ENCODE measurements around the gene KIF26B.

The KIF26B gene

DNA sequence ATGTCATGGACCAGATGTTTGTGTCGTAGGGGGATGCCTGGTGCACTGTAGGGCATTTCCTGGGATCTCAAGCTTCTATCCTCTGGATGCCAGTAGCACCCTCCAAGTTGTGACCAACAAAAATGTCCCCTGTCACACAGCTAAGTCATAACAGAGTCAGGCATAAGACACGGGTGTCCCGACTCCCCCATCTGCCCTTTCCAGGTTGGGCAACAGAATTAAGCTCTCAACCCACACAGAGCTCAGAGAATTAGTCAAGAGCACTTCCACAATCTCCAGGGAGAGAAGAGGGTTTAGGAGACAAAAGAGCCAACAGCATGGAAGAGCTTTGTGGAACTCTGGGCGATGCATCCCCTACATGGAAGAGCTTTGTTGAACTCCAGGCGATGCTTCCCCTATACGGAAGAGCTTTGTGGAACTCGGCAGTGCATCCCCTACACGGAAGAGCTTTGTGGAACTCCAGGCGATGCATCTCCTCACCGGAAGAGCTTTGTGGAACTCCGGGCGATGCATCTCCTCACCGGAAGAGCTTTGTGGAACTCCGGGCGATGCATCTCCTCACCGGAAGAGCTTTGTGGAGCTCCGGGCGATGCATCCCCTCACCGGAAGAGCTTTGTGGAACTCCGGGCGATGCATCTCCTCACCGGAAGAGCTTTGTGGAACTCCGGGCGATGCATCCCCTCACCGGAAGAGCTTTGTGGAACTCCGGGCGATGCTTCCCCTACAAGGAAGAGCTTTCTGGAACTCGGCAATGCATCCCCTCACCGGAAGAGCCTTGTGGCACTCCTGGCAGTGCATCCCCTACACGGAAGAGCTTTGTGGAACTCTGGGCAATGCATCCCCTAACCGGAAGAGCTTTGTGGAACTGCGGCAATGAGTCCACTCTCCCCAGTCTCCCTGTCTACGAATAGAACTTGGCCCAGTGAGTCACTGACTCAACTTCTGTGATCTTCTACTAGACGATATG is 422.7 kb downstream of the KIF26B start:
- in situ Hi-C loops (cut with MboI; ENCODE audit: low sequenced_read_pairs): no loop called here

DNA sequence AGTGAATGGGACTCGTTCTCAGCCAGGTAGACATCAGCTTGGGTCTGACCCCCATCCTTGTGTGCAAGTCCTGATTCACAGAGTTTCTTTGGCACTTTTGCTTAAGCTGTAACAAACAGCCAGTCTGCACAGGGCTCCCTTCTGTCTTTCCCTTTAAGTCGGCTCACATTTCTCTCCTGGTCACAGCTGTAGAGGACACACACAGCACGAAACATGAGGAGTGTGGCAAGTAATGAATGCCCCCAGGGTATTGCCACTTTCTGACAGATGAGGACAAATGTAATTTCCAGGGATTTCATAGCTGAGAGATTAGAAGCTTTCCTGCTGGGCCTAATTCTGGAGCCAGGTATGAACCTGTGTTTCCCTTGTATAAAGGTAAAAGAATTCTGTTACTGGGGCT is 423.5 kb downstream of the KIF26B start:
- in situ Hi-C loops (cut with MboI; ENCODE audit: low sequenced_read_pairs): no loop called here

DNA sequence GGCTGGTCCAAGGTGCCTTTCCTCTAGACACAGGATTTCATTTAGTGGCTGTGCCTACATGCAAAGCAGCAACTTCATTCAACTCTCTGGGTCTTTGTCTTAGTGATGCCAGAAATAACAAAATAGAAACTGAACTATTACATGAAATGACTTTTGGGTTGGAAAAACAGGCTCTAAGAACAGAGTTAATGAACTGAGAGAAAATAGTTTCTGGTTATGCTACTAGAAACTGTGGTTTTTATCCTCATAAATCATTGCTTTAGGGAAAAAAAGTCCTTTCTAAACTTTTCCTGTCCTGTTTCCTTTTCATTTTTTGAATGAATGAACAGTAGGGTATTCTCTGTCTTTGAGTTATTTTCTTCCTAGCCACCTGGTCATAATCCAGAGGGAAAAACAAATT is 424.0 kb downstream of the KIF26B start:
- in situ Hi-C loops (cut with MboI; ENCODE audit: low sequenced_read_pairs): no loop called here

DNA sequence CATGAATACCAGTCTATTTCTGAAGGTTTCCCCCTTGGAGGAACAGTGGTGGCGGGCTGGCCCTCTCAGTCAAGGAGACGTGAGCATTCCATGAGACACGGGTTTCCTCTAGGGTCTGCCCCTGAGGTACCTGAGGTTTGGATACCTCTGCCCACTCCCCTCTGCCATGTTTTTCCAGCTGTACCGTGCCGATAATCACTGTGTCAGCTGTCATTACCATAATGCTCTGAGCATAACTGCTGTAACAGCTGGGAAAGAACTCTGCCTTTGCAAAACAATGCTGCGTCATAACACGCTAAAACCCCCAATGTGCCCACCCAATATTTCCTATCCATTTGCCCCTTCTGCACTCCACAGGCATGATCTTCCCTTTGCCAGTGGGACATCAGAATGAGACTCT is 425.1 kb downstream of the KIF26B start:
- in situ Hi-C loops (cut with MboI; ENCODE audit: low sequenced_read_pairs): no loop called here

DNA sequence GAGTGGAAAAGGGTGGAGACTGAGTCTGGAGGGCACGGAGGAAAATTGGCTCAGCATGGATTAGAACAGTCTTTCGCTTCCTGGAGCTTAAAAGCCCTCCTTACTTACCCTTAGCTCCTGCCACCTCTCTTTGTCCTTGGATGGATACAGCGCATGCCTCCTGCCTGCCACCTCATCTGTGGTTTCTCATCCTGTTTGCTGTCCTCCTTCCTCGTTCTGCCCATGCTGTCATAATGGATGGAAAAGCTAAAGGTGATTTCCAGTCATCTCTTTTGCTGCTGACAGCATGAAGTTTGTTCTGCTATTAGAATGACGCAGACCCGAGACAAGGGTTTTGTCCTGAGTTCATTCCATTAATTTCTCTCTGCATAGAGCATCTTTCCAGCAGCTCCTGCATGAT is 425.9 kb downstream of the KIF26B start:
- in situ Hi-C loops (cut with MboI; ENCODE audit: low sequenced_read_pairs): no loop called here

DNA sequence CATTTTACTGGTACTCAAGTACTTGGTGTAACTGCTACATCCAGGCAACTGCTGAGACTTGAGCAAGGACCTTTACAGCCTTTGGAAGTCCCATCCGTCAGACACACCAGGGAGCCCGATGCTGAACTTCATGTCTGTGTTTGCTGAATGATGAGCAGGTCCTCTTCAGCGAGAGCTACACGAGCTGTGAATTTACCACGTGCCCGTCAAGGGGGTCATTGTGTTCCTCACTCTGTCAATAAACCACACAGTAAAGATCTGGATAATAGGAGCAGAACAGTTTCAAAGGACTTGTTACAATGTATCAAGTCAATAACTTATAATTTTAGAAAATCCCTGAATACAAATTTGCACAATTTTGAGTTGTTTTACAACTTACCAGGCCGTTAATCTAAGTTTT is 427.2 kb downstream of the KIF26B start:
- in situ Hi-C loops (cut with MboI; ENCODE audit: low sequenced_read_pairs): no loop called here

DNA sequence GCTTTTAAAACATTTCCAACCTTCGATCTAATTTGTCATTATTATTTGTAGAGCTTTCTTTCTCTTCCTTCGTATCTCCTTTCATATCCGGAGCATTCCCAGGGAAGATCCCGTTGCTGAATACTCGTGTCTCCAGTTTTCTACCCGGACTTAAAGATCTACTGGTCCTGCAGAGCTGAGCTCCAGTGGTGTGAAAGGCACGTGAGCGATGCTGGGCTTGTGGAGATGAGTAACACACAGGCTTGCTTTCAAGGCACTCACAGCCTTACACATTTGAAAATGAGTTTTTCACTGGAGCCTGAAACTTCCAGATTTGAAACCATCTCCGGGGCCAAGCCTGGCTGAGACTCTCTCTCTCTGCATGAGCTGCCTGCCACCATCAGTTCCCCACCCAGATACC is 428.3 kb downstream of the KIF26B start:
- in situ Hi-C loops (cut with MboI; ENCODE audit: low sequenced_read_pairs): no loop called here

DNA sequence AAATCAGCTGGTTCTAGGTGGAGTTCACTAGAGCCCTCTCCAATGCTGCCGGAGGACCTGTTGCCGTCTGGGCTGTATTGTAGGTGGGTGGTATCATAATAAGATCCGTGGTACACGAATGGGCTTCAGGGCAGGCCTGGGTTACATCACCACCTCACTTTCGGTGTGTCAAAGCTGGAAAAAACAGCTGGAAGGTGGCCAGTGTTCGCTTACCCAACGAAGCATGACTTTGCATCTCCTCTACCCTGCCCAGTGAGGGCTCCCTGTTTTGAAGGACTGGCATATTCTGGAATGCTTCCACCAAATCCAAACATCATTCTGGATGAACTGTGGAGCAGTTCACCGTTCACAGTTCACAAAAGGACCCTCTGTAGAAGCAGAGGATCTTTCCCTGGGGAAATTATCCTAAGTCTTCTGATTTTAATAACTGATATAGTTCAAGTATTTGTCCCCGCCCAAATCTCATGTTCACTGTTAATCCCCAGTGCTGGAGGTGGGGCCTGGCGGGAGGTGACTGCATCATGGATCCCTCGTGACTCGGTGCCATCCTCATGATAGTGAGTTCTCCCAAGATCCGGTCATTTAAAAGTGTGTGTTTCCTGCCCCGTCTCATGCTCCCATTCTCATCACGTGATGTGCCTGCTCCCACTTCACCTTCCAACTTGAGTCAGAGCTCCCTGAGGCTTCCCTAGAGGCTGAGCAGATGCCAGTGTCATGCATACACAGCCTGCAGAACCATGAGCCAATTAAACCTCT is 429.0 kb downstream of the KIF26B start:
- in situ Hi-C loops (cut with MboI; ENCODE audit: low sequenced_read_pairs): no loop called here

DNA sequence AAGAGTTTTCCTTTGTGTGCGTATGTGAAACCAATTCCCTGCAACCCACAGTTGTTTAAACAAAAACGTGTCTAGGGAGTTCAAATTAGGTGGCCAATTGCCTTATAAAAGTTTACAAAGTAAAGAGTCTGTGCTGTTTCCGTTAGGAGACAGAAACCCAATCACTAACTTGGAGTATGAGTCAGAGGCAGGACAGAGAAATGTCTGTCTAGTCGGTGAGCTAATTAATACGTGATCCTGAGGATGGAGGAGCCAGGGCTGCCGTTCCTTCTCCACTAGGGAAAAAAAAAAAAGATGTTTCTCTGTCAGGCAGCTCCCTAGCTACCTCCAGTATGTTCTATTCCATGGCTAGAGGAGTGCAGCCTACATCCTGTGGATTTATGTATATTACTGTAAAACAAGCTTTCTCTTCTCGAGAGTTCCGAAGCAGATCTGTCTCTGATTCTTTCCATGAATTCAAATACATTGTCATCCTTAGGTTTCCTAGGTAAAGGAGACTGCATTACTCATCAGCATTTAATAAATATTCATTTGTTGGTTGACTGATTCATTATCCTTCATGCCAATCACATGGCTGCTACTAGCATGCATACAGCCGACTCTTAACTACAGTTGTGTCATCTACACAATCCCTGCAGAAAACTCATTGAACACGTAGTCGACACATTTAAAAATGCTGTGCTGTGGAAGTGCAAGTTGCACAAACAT is 430.6 kb downstream of the KIF26B start:
- in situ Hi-C loops (cut with MboI; ENCODE audit: low sequenced_read_pairs): no loop called here

DNA sequence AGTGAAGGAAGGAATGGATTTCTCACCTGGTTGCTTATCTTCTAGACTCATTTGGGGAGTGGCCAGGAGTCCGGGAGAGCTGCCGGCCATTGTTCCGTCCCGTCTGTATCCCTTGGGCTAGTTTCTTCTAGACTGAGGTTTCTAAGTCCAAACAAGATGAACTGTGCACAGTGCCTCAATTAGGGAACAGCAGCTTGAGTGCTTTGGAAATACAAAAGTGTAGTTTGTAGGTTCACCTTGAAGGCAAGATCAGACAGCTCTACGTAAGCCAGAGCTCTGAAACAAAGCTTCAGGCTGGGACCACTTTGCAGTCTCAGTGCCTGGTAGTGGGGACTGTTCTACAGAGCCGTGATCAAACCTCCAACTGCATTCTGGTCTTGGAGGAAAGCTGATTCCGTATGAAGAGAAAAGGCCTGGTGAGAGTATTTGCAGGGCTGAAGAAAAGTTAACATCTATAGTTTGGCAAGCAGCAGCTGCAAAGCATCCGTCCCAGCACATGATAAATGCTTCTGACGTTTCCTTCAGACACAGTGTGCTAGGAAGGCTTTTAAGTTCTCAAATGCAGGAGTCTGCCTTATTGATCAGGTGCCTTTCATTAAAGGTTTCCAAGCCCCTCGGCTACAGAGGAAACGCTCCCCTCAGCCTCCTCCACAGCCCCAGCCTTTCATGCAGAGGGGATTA is 432.8 kb downstream of the KIF26B start:
- in situ Hi-C loops (cut with MboI; ENCODE audit: low sequenced_read_pairs): no loop called here

DNA sequence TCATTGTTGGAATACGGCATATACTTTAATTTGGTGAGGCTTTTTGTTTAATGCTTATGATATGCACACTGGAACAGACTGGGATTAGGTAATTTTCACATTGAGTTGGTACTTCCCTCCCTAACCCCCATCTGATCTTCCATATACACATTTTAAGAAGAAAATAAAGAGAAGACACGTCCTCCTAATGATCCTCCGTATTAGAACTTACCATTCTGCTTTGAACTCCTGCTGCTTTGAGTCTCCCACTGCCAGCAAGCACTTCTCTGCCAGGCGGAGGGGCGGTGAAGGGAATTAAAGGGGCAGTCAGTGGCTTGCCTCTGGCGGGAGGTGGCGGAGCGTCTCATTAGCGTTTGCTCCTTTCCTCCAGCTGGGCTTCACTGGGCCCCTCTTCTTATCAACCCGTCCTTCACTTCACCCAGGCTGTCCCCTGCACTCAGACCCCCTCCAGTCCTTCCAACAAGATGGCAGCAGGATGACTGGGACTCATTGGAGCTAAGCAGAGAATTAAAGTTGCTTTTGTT is 433.4 kb downstream of the KIF26B start:
- in situ Hi-C loops (cut with MboI; ENCODE audit: low sequenced_read_pairs): no loop called here

DNA sequence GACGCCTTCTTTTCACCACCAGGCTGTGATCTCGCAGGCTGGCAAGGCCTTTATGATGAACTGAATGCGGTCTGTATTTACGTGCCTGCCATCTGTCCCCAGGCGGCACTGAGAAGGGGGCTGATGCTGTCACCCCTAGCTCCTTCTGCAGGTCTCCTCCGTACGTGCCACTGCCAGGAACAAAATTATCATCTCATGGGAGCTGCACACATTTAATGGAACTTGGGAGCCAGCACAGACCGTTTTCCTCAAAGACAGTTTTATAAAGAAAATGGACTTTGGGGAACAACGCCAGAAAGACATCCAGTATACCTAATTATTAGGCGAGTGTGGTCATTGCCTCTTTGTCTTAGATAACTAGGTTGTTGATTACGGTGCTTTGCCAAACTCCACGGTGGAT is 434.5 kb downstream of the KIF26B start:
- in situ Hi-C loops (cut with MboI; ENCODE audit: low sequenced_read_pairs): no loop called here

DNA sequence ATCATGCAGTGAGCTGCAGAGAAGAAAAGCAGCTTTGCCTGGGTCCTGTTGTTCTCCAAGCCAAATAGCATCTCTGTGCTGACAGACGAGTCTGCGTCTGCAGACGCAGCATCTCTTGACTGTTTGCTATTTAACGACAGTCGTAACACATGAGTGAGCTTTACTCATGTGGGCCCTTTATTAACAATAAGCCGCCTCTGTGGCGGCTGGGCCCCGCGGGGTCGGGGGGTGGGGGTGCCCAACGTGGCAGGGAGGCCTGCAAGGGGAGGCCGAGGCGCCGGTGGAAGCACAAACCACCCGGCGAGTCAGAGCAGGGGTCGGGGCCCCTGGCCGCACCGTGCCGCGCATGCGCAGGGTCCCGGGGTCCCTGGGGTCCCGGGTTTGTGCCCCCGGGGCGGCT is 435.1 kb downstream of the KIF26B start:
- in situ Hi-C loops (cut with MboI; ENCODE audit: low sequenced_read_pairs): no loop called here

DNA sequence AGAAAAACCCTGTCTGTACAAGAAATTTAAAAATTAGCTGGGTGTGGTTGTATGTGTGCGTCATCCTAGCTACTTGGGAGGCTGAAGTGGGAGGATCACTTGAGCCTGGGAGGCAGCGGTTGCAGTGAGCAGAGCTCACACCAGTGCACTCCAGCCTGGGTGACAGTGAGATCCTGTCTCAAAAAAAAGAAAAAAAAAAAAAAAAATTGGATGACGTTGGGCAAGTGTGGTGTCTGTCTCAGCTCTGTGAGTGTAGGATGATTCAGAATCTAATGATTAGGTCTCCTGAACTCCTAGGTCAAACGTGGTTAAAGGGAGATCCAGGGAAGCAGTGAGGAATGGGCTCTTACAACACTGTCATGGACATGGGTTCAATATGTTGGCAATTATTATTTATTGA is 435.9 kb downstream of the KIF26B start:
- in situ Hi-C loops (cut with MboI; ENCODE audit: low sequenced_read_pairs): no loop called here

DNA sequence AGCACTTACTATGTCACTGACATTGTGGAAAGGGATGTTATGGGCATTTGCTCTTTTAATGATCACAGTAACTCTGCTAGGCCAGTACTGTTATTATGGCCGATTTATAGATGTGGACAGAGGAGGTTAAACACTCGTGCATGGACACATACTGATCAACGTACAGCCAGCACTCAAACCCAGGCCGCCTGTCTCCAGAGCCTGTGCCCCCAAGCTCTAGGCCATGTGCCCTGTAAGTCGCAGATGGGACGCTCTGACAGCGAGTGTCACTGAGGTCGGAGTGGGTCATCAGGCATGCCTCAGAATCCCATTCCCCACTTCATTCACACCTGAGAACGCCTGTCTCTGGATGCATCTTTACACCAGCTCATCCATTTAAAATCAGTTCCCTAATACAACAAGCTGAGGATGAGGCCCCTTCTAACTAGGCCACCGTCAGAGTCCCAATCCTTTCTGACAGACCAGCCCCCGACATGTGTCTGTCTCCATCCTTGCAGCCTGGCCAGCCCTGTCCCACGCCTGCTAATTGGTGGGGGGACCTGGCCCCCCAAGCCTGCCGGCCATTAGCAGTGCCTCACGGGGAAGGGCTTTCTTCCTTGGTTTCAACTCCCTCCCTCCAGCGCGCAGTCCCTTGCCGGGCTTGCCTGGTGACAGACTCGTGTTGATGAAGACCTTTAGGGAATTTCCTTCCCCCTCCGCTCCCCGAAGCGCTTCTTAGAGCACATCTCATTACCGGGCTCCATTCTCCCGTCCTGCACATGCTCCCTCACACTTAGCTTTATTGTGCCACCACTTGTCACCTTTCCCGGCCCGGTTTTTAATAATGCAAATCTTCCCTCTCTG is 436.8 kb downstream of the KIF26B start:
- in situ Hi-C loops (cut with MboI; ENCODE audit: low sequenced_read_pairs): no loop called here

DNA sequence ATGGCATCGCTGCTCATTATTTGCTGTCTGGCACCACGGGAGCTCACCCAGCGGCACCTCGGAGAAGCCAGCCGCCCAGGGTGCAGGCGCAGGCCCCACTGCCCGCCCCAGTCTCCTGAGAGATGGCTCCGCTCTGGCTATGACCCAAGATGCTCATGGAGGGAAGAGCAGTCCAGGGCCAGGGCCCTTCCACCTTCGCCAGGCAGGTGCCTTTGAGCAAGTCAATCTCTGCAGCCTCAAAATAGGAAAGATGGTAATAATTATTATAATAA is 437.3 kb downstream of the KIF26B start:
- in situ Hi-C loops (cut with MboI; ENCODE audit: low sequenced_read_pairs): no loop called here

DNA sequence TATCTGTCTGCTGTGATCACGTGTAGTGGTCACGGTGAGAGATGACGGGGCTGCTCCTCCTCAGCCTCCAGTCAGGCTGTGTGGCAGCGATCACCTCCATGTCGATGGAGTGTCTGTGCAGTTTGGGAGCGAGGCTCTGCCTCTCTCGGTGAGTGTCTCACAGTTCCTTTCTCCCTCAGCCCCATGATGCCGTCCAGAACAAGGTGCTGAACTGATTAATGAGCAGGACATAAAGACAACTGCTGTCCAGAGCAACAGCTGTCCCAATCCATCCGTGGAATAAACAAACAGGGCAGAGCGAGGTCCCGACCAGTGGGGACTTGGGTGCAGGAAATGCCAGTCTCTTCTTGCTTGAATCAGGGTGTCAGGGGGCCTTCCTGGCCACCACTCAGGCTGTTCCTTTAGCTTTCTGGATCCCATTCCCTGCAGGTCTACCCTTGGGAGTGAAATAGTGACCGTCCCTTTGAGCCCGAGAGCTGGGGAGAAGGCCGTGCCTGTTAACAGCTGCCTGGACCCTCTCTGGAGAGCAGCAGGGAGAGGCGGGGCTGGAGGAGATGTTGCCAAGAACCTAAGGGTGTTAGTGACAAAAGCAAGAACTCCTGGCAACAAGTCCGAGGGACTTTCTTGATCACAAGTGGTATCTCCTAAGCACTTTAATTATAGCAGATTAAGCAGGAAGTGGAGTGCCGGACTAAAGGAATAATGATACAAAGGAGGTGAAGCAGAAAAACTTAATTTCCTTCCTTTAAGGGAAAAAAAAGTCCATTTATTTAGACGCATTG is 443.9 kb downstream of the KIF26B start:
- in situ Hi-C loops (cut with MboI; ENCODE audit: low sequenced_read_pairs): no loop called here

DNA sequence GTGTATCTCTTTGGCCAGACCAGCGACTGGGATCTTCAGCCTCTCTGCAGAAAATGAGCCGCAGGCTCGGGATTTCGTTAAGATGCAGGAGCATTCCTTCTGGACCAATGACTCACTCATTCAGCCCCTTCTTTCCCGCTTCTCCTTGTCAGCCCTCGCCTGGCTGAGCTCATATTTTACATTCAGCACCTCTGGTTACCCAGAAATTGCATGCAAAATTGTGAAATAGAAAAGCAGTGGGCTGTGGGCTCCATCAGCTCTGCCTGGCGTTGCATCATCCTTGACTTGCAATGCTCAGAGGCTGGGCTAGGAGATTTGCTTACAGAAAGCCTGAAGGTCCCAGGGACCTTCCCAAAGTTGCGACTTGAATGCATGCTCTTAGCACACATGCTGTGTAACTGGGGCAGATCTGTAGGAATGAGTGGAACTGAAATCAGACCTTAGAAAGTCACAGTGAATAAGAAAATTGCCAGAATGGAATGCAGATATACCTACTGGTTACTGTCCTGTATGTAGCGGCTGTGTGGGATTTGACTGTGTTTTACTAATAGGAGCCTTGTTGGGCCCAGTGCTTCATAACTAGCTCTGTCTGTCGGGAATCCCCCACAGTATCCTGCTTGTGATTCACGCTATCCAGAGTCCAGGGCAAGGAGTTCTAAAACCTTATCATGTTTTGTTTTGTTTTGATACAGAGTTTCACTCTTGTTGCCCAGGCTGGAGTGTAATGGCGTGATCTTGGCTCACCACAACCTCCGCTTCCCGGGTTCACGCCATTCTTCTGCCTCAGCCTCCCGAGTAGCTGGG is 444.8 kb downstream of the KIF26B start:
- in situ Hi-C loops (cut with MboI; ENCODE audit: low sequenced_read_pairs): no loop called here

Data from HL-60/S4 treated with retinoic acid at 250 ng/mL for 4 days and 3 days (cell line).